GM19025 (cell line): ENCODE results near the gene TRAF3IP1.
"Not testable (repeated sequence)": the region's sequence is repeated elsewhere in the genome, so short reads cannot be mapped to it uniquely, and the experiment has no call there.

Source experiments
- ATAC-seq: cut with Tn5 transposase; IDR thresholded peaks from one replicate; pipeline ENCODE4 v1.9.1; 2021; ENCODE audit warnings: mild to moderate bottlenecking, low read depth, moderate library complexity; ENCODE audit not compliant: unreplicated experiment

Gene TRAF3IP1

GRCh38 chr2:238441262-238442114 is 121.2 kb downstream of the TRAF3IP1 start:
- ATAC-seq, result no peak

GRCh38 chr2:238442257-238442656 is 121.9 kb downstream of the TRAF3IP1 start:
- not testable (repeated sequence) for ATAC-seq

GRCh38 chr2:238444242-238444641 is 123.9 kb downstream of the TRAF3IP1 start:
- no peak for ATAC-seq

- ATAC-seq, result no peak
Measured at GRCh38 chr2:238445409-238446190, 125.3 kb downstream of the TRAF3IP1 start.

- no peak for ATAC-seq
Measured at GRCh38 chr2:238446371-238446770, 126.1 kb downstream of the TRAF3IP1 start.

GRCh38 chr2:238448031-238448955 is 128.0 kb downstream of the TRAF3IP1 start:
- ATAC-seq, result no peak

- no peak for ATAC-seq
Measured at GRCh38 chr2:238449241-238449640, 128.9 kb downstream of the TRAF3IP1 start.

GRCh38 chr2:238449909-238450417 is 129.6 kb downstream of the TRAF3IP1 start:
- ATAC-seq, result no peak

- no peak for ATAC-seq
Measured at GRCh38 chr2:238450440-238450861, 130.1 kb downstream of the TRAF3IP1 start.
